ENCODE data around the gene DBT. TPM values are rescaled to one million over a fixed set of nuclear protein-coding genes. Genes with fewer than 3 reads are reported as not detected.
"Not testable (repeated sequence)": the region's sequence is repeated elsewhere in the genome, so short reads cannot be mapped to it uniquely, and the experiment has no call there.

DBT gene
- total RNA-seq (2022) (13.3 and 14.1 TPM in 2 replicates), Bru-seq, nascent RNA (percentile 67 among the genes with signal in this experiment), BruChase-seq, experiment 1, labeled RNA remaining after a 2-hour chase (percentile 67 among the genes with signal in this experiment), BruChase-seq, experiment 2, labeled RNA remaining after a 6-hour chase (percentile 78 among the genes with signal in this experiment)
- long read RNA-seq, full-length matches to known transcripts, result 7 of 14 reads
- long read RNA-seq, partial matches to known transcripts, result 2 of 14 reads
- long read RNA-seq, other reads (novel, unspliced or antisense), result 5 of 14 reads

DNA sequence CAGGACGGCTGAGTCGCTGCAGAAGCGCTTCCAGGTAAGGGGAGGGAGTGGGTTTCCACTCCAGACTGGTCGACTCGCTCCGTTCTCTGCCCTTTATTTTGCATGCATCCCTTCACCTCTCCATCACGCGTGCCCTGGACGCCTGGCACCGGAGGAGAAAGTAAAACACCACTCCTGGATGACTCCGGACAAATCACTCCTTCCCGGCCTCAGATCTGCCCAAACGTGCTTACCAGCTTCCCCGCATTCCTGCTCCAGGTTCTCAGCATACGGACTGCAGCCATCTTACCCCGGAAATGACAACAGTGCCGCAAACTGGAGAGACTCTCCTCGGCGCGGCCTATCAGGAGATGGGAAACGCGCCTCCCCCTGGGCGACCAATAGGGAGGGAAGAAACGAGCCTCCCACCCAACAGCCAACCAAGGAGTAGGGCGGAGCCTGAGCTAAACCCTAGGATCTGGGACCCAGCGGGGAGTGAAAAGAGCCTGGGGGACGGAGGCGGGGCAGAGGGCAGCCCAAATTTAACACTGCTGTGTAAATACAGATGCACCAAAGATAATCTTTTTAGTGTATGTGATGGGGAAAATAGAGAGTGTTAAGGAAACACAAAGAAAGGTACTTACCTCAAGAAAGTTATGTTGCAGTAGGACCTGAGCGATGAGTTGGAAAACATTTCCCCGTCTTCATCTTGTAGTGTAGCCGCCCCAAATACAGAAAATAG is at the start of gene DBT:
DBT (minus strand) TSS at position 298 of the 721 bp plus-strand sequence; CDS start at position 284, 14 bp downstream.
- no peaks in the 10 kb centered on the region for H3K27me3 ChIP-seq (replicated peaks; ENCODE audit: control insufficient read depth, insufficient read depth, low read length)
- H3K27me3 Mint-ChIP-seq (ENCODE audit: insufficient read depth, unreplicated experiment), result no peaks in the 10 kb centered on the region

DNA sequence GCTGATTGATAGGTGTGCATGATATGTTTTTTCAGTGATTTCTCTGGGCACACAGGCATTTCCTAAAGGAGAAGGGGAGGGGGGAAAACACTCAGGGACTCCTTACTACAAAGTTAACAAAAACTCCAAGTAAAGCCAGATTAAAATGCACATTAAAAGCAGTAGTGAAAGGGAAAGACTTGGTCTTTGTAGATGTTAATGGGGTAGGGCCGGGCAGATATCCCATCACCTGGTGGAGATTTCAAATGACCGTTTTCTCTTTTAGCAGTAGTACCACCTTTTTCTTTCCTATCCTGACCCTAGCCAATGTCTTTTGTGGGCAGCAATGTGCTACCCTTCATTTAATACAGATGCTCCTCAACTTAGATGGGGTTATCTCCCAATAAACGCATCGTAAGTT is 48.9 kb upstream of the DBT start:
- TF ChIP-seq CTCF (IDR thresholded peaks at IDR 0.05; ENCODE audit: insufficient read depth in 1 of 2, low read depth in 1 of 2, low read length in 1 of 2, severe bottlenecking in 1 of 2, unreplicated experiment in 1 of 2), result no peak
- Histone ChIP-seq H3K9me3 (no peaks in the 10 kb centered on the region), H3K27me3 (replicated peaks; ENCODE audit: control insufficient read depth, insufficient read depth, low read length) (no peaks in the 10 kb centered on the region), H3K36me3 (ENCODE audit: control insufficient read depth, insufficient read depth, low read length) (no peaks in the 10 kb centered on the region), H3K4me1 (no peaks in the 10 kb centered on the region), H3K4me3 (ENCODE audit: low read depth, low read length) (no peak overlapping the region)
- BruUV-seq (replicated peaks), result no TSS peak
- POLR2A ChIA-PET, result no interaction called here
- Mint-ChIP-seq H3K9me3 (ENCODE audit: unreplicated experiment) (no peaks in the 10 kb centered on the region), H3K4me1 (ENCODE audit: low read depth, unreplicated experiment) (no peaks in the 10 kb centered on the region), H3K27me3 (ENCODE audit: insufficient read depth, unreplicated experiment) (no peaks in the 10 kb centered on the region), H3K27ac (ENCODE audit: unreplicated experiment) (no peak overlapping the region), H3K4me3 (ENCODE audit: unreplicated experiment) (no peak overlapping the region), H3K36me3 (ENCODE audit: insufficient read depth, unreplicated experiment) (no peaks in the 10 kb centered on the region)
- CTCF ChIA-PET, result no interaction called here
- intact Hi-C loops (cut with micrococcal nuclease; ENCODE audit: unreplicated experiment), result loop anchor here (2.0 to 10.0 kb wide), 3 partner anchors 26 to 156 kb away; partner anchors contain the start of gene CDC14A
- DNase-seq, result no peak

More for the DNA sequence above, at the start of gene DBT:
- Histone ChIP-seq H3K4me3 (ENCODE audit: low read depth, low read length) (peak within 1 kb of the TSS; percentile 48), H3K4me1 (peaks cover 12% of the 10 kb centered on the region; the same call in 1 of the 2 replicates), H3K36me3 (ENCODE audit: control insufficient read depth, insufficient read depth, low read length) (no peaks in the 10 kb centered on the region), H3K9me3 (no peaks in the 10 kb centered on the region)
- intact Hi-C loops (cut with micrococcal nuclease; ENCODE audit: unreplicated experiment), result loop anchor here (2.0 kb wide), 1 partner anchor 17 kb away; the partner anchor contains the start of gene RTCA
- Mint-ChIP-seq H3K4me1 (ENCODE audit: low read depth, unreplicated experiment) (peaks cover 14% of the 10 kb centered on the region), H3K9me3 (ENCODE audit: unreplicated experiment) (no peaks in the 10 kb centered on the region), H3K36me3 (ENCODE audit: insufficient read depth, unreplicated experiment) (no peaks in the 10 kb centered on the region), H3K27ac (ENCODE audit: unreplicated experiment) (no peak within 1 kb of the TSS), H3K4me3 (ENCODE audit: unreplicated experiment) (no peak within 1 kb of the TSS)
- ChIA-PET POLR2A (interaction anchor here (0.5 to 2.7 kb wide), 4 partner anchors 17 to 484 kb away, joined by 3 to 15 read pairs (median 4); partner anchors contain the start of gene RTCA), CTCF (no interaction called here)
- no TSS peak for BruUV-seq (replicated peaks)
- TF ChIP-seq CTCF (IDR thresholded peaks at IDR 0.05; ENCODE audit: insufficient read depth in 1 of 2, low read depth in 1 of 2, low read length in 1 of 2, severe bottlenecking in 1 of 2, unreplicated experiment in 1 of 2), result no peak
- DNase-seq, result peak; percentile 89 to 90

- DNase-seq; BruUV-seq (replicated peaks); H3K9me3 Mint-ChIP-seq (ENCODE audit: unreplicated experiment); H3K4me1 ChIP-seq; POLR2A ChIA-PET; H3K36me3 Mint-ChIP-seq (ENCODE audit: insufficient read depth, unreplicated experiment); H3K27ac Mint-ChIP-seq (ENCODE audit: unreplicated experiment); H3K4me3 Mint-ChIP-seq (ENCODE audit: unreplicated experiment); H3K36me3 ChIP-seq (ENCODE audit: control insufficient read depth, insufficient read depth, low read length); H3K4me1 Mint-ChIP-seq (ENCODE audit: low read depth, unreplicated experiment); H3K27me3 ChIP-seq (replicated peaks; ENCODE audit: control insufficient read depth, insufficient read depth, low read length); CTCF ChIA-PET; H3K9me3 ChIP-seq; H3K4me3 ChIP-seq (ENCODE audit: low read depth, low read length); H3K27me3 Mint-ChIP-seq (ENCODE audit: insufficient read depth, unreplicated experiment): not testable (repeated sequence)
- intact Hi-C loops (cut with micrococcal nuclease; ENCODE audit: unreplicated experiment), result loop anchor here (5.0 to 10.0 kb wide), 2 partner anchors 55 to 158 kb away; partner anchors contain the start of gene CDC14A
Measured at GRCh38 chr1:100296997-100297396, 47.4 kb upstream of the DBT start.

Measured in Caco-2 (cell line).